H1 (cell line): ENCODE measurements around the gene DTWD2. TPM values are rescaled to one million over a fixed set of nuclear protein-coding genes. Genes with fewer than 3 reads are reported as not detected.

Source experiments
- CTCF ChIA-PET: fragments of 300-600 bp; sonication (Branson Sonifier 250); formaldehyde crosslinking; loops from one replicate; lab custom pipeline; 2021; ENCODE audit not compliant: partially characterized antibody; lab: Charles Lee
- POLR2A ChIA-PET: fragments of 300-600 bp; sonication (Branson Sonifier 250); formaldehyde crosslinking; loops from one replicate; lab custom pipeline; 2021; ENCODE audit warnings: inconsistent platforms; ENCODE audit not compliant: partially characterized antibody; lab: Charles Lee
- DNase-seq, 2 experiments: peaks; one replicate each; pipeline versions ENCODE4 v3.0.0 to v3.0.0-alpha.2; 2010 to 2022; ENCODE audit warnings: low spot score in 2 of 2, low read depth in 1 of 2, mixed read lengths in 1 of 2
- FAIRE-seq: peaks from 2 replicates; lab custom pipeline; 2011; peaks lifted over from hg19 to GRCh38; lab: Jason Lieb, UNC
- H2AFZ ChIP-seq: 2 replicates; pipeline ENCODE4 v1.8.1; 2012; ENCODE audit warnings: low read length, inconsistent platforms
- H2AK5ac ChIP-seq: 2 replicates; pipeline ENCODE4 v1.6.1; 2013; ENCODE audit warnings: low read depth, low read length
- H2BK120ac ChIP-seq: replicated peaks from 2 replicates; pipeline ENCODE3; 2013; ENCODE audit warnings: low read depth, low read length, inconsistent platforms
- H2BK12ac ChIP-seq: 2 replicates; pipeline ENCODE4 v1.6.1; 2013; ENCODE audit warnings: low read depth, low read length
- H2BK15ac ChIP-seq: 2 replicates; pipeline ENCODE4 v1.6.1; 2013; ENCODE audit warnings: low read length
- H2BK20ac ChIP-seq: 2 replicates; pipeline ENCODE4 v1.6.1; 2013; ENCODE audit warnings: low read length
- H2BK5ac ChIP-seq: 2 replicates; pipeline ENCODE4 v1.6.1; 2013; ENCODE audit warnings: low read depth, low read length
- H3K14ac ChIP-seq: 2 replicates; pipeline ENCODE4 v1.6.1; 2013; ENCODE audit warnings: inconsistent platforms; ENCODE audit not compliant: insufficient read length
- H3K18ac ChIP-seq: 2 replicates; pipeline ENCODE4 v1.6.1; 2013; ENCODE audit warnings: low read length; ENCODE audit errors: extremely low read depth
- H3K23ac ChIP-seq: 2 replicates; pipeline ENCODE4 v1.6.1; 2013; ENCODE audit warnings: inconsistent platforms; ENCODE audit not compliant: insufficient read length
- H3K23me2 ChIP-seq: 2 replicates; pipeline ENCODE4 v1.6.1; 2013; ENCODE audit warnings: low read depth, low read length
- H3K27ac ChIP-seq: 2 replicates; pipeline ENCODE4 v1.6.1; 2011; ENCODE audit warnings: low read depth, low read length, inconsistent platforms
- H3K27me3 ChIP-seq, 4 experiments: replicated peaks in 1 of 4; 1 replicate in 1 of 4; 2 replicates in 3 of 4; pipeline versions ENCODE4 v1.6.1 to v1.8.1; 2011 to 2013; ENCODE audit warnings: low read length in 3 of 4, mild to moderate bottlenecking in 3 of 4, inconsistent platforms in 2 of 4, mixed read lengths in 2 of 4, moderate library complexity in 1 of 4; ENCODE audit not compliant: control insufficient read depth in 3 of 4, insufficient read depth in 3 of 4; ENCODE audit errors: extremely low read depth in 1 of 4
- H3K36me3 ChIP-seq, 4 experiments: 2 replicates each; pipeline versions ENCODE4 v1.6.1 to v1.8.1; 2011 to 2013; ENCODE audit warnings: mild to moderate bottlenecking in 4 of 4, low read length in 3 of 4, moderate library complexity in 2 of 4, control low read depth in 1 of 4, inconsistent platforms in 1 of 4; ENCODE audit not compliant: insufficient read depth in 4 of 4, control insufficient read depth in 2 of 4
- H3K4ac ChIP-seq: replicated peaks from 2 replicates; pipeline ENCODE3; 2013; ENCODE audit warnings: low read length, low read depth, mixed read lengths, inconsistent platforms; ENCODE audit not compliant: insufficient read length
- H3K4me1 ChIP-seq, 4 experiments: replicated peaks in 1 of 4; 1 replicate in 1 of 4; 2 replicates in 3 of 4; pipeline versions ENCODE4 v1.6.1 to v1.8.1; 2011 to 2013; ENCODE audit warnings: low read length in 3 of 4, inconsistent platforms in 2 of 4, mixed read lengths in 1 of 4; ENCODE audit not compliant: insufficient read depth in 4 of 4, control insufficient read depth in 3 of 4
- H3K4me2 ChIP-seq, 2 experiments: 2 replicates each; pipeline versions ENCODE4 v1.6.1 to v1.8.1; 2011 to 2013; ENCODE audit warnings: low read depth in 2 of 2, low read length in 2 of 2, control low read depth in 1 of 2, inconsistent platforms in 1 of 2, mild to moderate bottlenecking in 1 of 2; ENCODE audit not compliant: insufficient read depth in 1 of 2
- H3K4me3 ChIP-seq, 4 experiments: fragments of 200-600, 300-600 bp in 1 of 4; sonication (generic), shearing (Covaris generic), sonication (Bioruptor Twin) in 1 of 4; 2 replicates each; pipeline versions ENCODE4 v1.5.1 to v1.8.1; 2011 to 2016; ENCODE audit warnings: low read length in 4 of 4, low read depth in 3 of 4, control low read depth in 2 of 4, inconsistent platforms in 2 of 4, mild to moderate bottlenecking in 2 of 4, mixed read lengths in 1 of 4, moderate library complexity in 1 of 4; ENCODE audit not compliant: insufficient read depth in 2 of 4; ENCODE audit errors: extremely low read depth in 1 of 4
- H3K56ac ChIP-seq: replicated peaks from 2 replicates; pipeline ENCODE3; 2013; ENCODE audit warnings: low read depth, mild to moderate bottlenecking, mixed read lengths, low read length, inconsistent platforms; ENCODE audit not compliant: insufficient read length
- H3K79me1 ChIP-seq: 2 replicates; pipeline ENCODE4 v1.6.1; 2013; ENCODE audit warnings: low read depth, low read length, control low read depth
- H3K79me2 ChIP-seq, 2 experiments: 2 replicates each; pipeline versions ENCODE4 v1.6.1 to v1.8.1; 2012 to 2013; ENCODE audit warnings: low read length in 2 of 2, mild to moderate bottlenecking in 2 of 2, inconsistent platforms in 1 of 2; ENCODE audit not compliant: insufficient read depth in 2 of 2, control insufficient read depth in 1 of 2
- H3K9ac ChIP-seq, 4 experiments: replicated peaks in 1 of 4; 1 replicate in 1 of 4; 2 replicates in 3 of 4; pipeline versions ENCODE4 v1.6.1 to v1.8.1; 2011 to 2013; ENCODE audit warnings: low read depth in 3 of 4, low read length in 3 of 4, control low read depth in 2 of 4, mild to moderate bottlenecking in 2 of 4, moderate library complexity in 2 of 4, inconsistent platforms in 1 of 4; ENCODE audit errors: extremely low read depth in 1 of 4
- H3K9me3 ChIP-seq, 2 experiments: 2 replicates each; pipeline versions ENCODE4 v1.6.1 to v1.8.1; 2012 to 2013; ENCODE audit warnings: mild to moderate bottlenecking in 2 of 2, moderate library complexity in 2 of 2, control low read depth in 1 of 2, inconsistent platforms in 1 of 2, low read depth in 1 of 2, low read length in 1 of 2, mixed read lengths in 1 of 2; ENCODE audit not compliant: insufficient read depth in 2 of 2
- H4K20me1 ChIP-seq, 2 experiments: replicated peaks in 1 of 2; 2 replicates each; pipeline versions ENCODE3 to v1.8.1; 2011 to 2013; ENCODE audit warnings: inconsistent platforms in 2 of 2, low read length in 2 of 2, mild to moderate bottlenecking in 1 of 2; ENCODE audit not compliant: insufficient read depth in 2 of 2, control insufficient read depth in 1 of 2
- H4K5ac ChIP-seq: 2 replicates; pipeline ENCODE4 v1.6.1; 2013; ENCODE audit warnings: low read length, low read depth, mixed read lengths, inconsistent platforms; ENCODE audit not compliant: insufficient read length
- H4K8ac ChIP-seq: 2 replicates; pipeline ENCODE4 v1.8.0; 2013; ENCODE audit warnings: mild to moderate bottlenecking, moderate library complexity, low read length, inconsistent platforms; ENCODE audit not compliant: insufficient read depth; ENCODE audit errors: extremely low read depth
- H4K91ac ChIP-seq: replicated peaks from 2 replicates; pipeline ENCODE3; 2013; ENCODE audit warnings: low read length, mixed read lengths, inconsistent platforms; ENCODE audit not compliant: insufficient read length
- BRCA1 ChIP-seq: IDR thresholded peaks from 2 replicates; pipeline ENCODE4 v1.6.1; 2012; ENCODE audit warnings: low read depth, low read length, improper control_type of control experiment
- CEBPB ChIP-seq: IDR thresholded peaks from 2 replicates; pipeline ENCODE4 v1.6.1; 2012; ENCODE audit warnings: low read depth, low read length
- CHD1 ChIP-seq: IDR thresholded peaks from 2 replicates; pipeline ENCODE4 v1.6.1; 2012; ENCODE audit warnings: low read depth, low read length, improper control_type of control experiment
- HDAC2 ChIP-seq, 2 experiments: fragments of 300-600 bp in 1 of 2; sonication (generic) in 1 of 2; IDR thresholded peaks; 2 replicates each; pipeline ENCODE4 v1.6.1; 2011 to 2012; ENCODE audit warnings: low read depth in 2 of 2, low read length in 2 of 2, mild to moderate bottlenecking in 2 of 2, moderate library complexity in 2 of 2, borderline replicate concordance in 1 of 2, inconsistent platforms in 1 of 2
- KDM5A ChIP-seq: fragments of 200-600 bp; IDR thresholded peaks from 2 replicates; pipeline ENCODE4 v1.7.1; 2012; ENCODE audit warnings: mild to moderate bottlenecking, low read length, inconsistent platforms, mixed read lengths
- SIRT6 ChIP-seq: IDR thresholded peaks from one replicate; pipeline ENCODE4 v1.7.1; 2012; ENCODE audit warnings: low read length, inconsistent platforms
- TEAD4 ChIP-seq: IDR thresholded peaks from 2 replicates; pipeline ENCODE4 v1.6.1; 2012; ENCODE audit warnings: low read depth, low read length, inconsistent platforms, mixed read lengths
- ZNF274 ChIP-seq: IDR thresholded peaks from 2 replicates; pipeline ENCODE4 v1.7.0; 2012; ENCODE audit warnings: low read length, borderline replicate concordance; ENCODE audit errors: extremely low read depth
- polyA plus RNA-seq, 7 experiments: library from polyadenylated mRNA; depleted of rRNA in 3 of 7; stranded (reverse) in 5 of 7; unstranded in 2 of 7; fragments of >200 nt in 5 of 7; fragments of 200-250 nt in 2 of 7; gene quantifications; 1 replicate in 5 of 7; 2 replicates in 1 of 7; 4 replicates in 1 of 7; pipeline versions ENCODE4 v1.2.1 to v1.2.3, GENCODE V29; 2011 to 2013; ENCODE audit warnings: missing spikeins in 2 of 7, mixed read lengths in 2 of 7
- total RNA-seq: library from RNA; stranded (reverse); fragmentation: NEBNext Ultra II Directional; extraction: Animal tissue kit (Norgen Biotek cat#: 25700); gene quantifications from 2 replicates; pipeline ENCODE4 v1.2.1, GENCODE V29; 2021
- TF ChIP-seq, protein P1 (sequence below): IDR thresholded peaks from 2 replicates; pipeline ENCODE4 v1.6.1; 2011; ENCODE audit warnings: low read depth, mild to moderate bottlenecking, low read length; ENCODE audit not compliant: insufficient read depth
- TF ChIP-seq, protein P2 (sequence below): IDR thresholded peaks from 2 replicates; pipeline ENCODE4 v1.6.1; 2012; ENCODE audit warnings: inconsistent platforms

DTWD2 gene
- total and polyA plus RNA-seq, 2 of the 8 experiments (the other 6 are each of a cell fraction or from before 2014, with no cell fraction given) = 4.3 to 17.1 TPM

DNA sequence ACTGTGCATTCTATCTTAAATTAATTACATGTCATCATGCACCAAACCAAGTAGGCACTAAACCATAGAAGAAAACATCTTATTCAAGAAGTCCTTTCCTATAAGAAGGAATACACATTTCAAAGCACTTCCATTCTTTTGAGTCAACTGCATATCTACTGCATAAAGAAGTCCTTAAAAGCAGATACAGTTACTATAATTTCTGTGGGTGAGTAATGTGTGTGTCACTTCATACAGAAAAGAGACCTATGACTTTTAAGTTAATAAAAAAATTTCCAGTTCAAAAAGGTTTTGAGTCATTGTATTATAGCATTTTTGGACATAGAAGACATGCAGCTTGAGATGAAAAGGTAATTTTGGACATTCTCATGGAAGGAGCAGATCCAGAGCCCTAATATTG, 125.0 kb downstream of the DTWD2 start:
- no peak overlapping the region for H3K4me2 ChIP-seq
- DNase-seq = no peak
- H4K5ac ChIP-seq = no peak overlapping the region
- no peak overlapping the region for H3K56ac ChIP-seq
- H3K27ac ChIP-seq = no peak overlapping the region
- H3K4me3 ChIP-seq = no peak overlapping the region
- no peak overlapping the region for H2BK12ac ChIP-seq
- no peak overlapping the region for H2AFZ ChIP-seq
- H3K27me3 ChIP-seq = no peaks in the 10 kb centered on the region
- H2BK15ac ChIP-seq = no peak overlapping the region
- no peak overlapping the region for H3K18ac ChIP-seq
- H4K8ac ChIP-seq = no peak overlapping the region
- no peaks in the 10 kb centered on the region for H3K79me2 ChIP-seq
- no peak overlapping the region for H3K14ac ChIP-seq
- FAIRE-seq = no peak
- H2BK120ac ChIP-seq = no peak overlapping the region
- ChIA-PET POLR2A (interaction anchor here (0.6 kb wide), 1 partner anchor 522 kb away, joined by 3 read pairs; no protein-coding TSS in a partner anchor), CTCF (no interaction called here)
- no peak overlapping the region for H2BK5ac ChIP-seq
- H2BK20ac ChIP-seq = no peak overlapping the region
- H3K9ac ChIP-seq = no peak overlapping the region
- H4K20me1 ChIP-seq = peaks cover 0 to 3% of the 10 kb centered on the region in 2 experiments
- no peak overlapping the region for H3K4ac ChIP-seq
- H2AK5ac ChIP-seq = no peak overlapping the region
- no peak overlapping the region for H4K91ac ChIP-seq
- no peaks in the 10 kb centered on the region for H3K79me1 ChIP-seq
- no peak overlapping the region for H3K23ac ChIP-seq
- H3K9me3 ChIP-seq = no peaks in the 10 kb centered on the region
- no peaks in the 10 kb centered on the region for H3K4me1 ChIP-seq
- no peaks in the 10 kb centered on the region for H3K36me3 ChIP-seq
- H3K23me2 ChIP-seq = no peaks in the 10 kb centered on the region
- TF ChIP-seq KDM5A = no peak
- TF ChIP-seq CEBPB = no peak
- no peak for TF ChIP-seq HDAC2 (IDR thresholded peaks at IDR 0.05; ENCODE audit: borderline replicate concordance in 1 of 2, low read depth in 2 of 2, low read length in 2 of 2)
- no peak for TF ChIP-seq CHD1
- no peak for TF ChIP-seq SIRT6
- TF ChIP-seq, protein P1, sequence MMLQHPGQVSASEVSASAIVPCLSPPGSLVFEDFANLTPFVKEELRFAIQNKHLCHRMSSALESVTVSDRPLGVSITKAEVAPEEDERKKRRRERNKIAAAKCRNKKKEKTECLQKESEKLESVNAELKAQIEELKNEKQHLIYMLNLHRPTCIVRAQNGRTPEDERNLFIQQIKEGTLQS = no peak
- TF ChIP-seq TEAD4 = no peak
- TF ChIP-seq ZNF274 = no peak
- TF ChIP-seq BRCA1 = no peak
- TF ChIP-seq, protein P2, sequence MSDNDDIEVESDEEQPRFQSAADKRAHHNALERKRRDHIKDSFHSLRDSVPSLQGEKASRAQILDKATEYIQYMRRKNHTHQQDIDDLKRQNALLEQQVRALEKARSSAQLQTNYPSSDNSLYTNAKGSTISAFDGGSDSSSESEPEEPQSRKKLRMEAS = no peak
